Measurements from ENCODE around the gene PROK1.

PROK1 gene

GRCh38 chr1:110504226-110504625, 53.3 kb downstream of the PROK1 start:
- TF ChIP-seq CTCF (conservative IDR thresholded peaks at IDR 0.05; ENCODE audit: low read depth, low read length), result no peak
- DNase-seq (ENCODE audit: low read depth), result no peak
- no peak overlapping the region for H3K4me3 ChIP-seq (ENCODE audit: low read length)

GRCh38 chr1:110505596-110505995, 54.6 kb downstream of the PROK1 start:
- TF ChIP-seq CTCF (conservative IDR thresholded peaks at IDR 0.05; ENCODE audit: low read depth, low read length), result no peak
- no peak for DNase-seq (ENCODE audit: low read depth)
- H3K4me3 ChIP-seq (ENCODE audit: low read length), result no peak overlapping the region

GRCh38 chr1:110506541-110506940, 55.6 kb downstream of the PROK1 start:
- no peak for DNase-seq (ENCODE audit: low read depth)
- no peak overlapping the region for H3K4me3 ChIP-seq (ENCODE audit: low read length)
- no peak for TF ChIP-seq CTCF (conservative IDR thresholded peaks at IDR 0.05; ENCODE audit: low read depth, low read length)

Measured in retinal pigment epithelial cell (primary cell).